SK-N-SH (cell line): ENCODE measurements around the gene TNNT3. TPM values are rescaled to one million over a fixed set of nuclear protein-coding genes. Genes with fewer than 3 reads are reported as not detected.
A peak's percentile ranks its signal among the peaks of the same experiment; 100 is the strongest.

Source experiments
- CTCF ChIA-PET: fragments of 300-600, 350-600 bp; formaldehyde crosslinking; extraction: SDS; loops from one replicate; lab custom pipeline; 2021; lab: Yijun Ruan, JAX
- POLR2A ChIA-PET: fragments of 350-600 bp; sonication (Branson Sonifier 250); formaldehyde crosslinking; extraction: SDS; loops from one replicate; lab custom pipeline; 2020; ENCODE audit warnings: antibody characterized with exemption, inconsistent platforms; lab: Yijun Ruan, JAX
- DNase-seq: peaks from one replicate; pipeline ENCODE4 v3.0.0; 2012
- H2AFZ ChIP-seq: fragments of 200-600 bp; sonication (generic); 2 replicates; pipeline ENCODE4 v1.8.1; 2016; ENCODE audit warnings: antibody characterized with exemption, mild to moderate bottlenecking, low read depth
- H3F3A ChIP-seq: fragments of 200-600 bp; sonication (generic); replicated peaks from 2 replicates; pipeline ENCODE3; 2016; ENCODE audit warnings: antibody characterized with exemption, mild to moderate bottlenecking; ENCODE audit not compliant: insufficient read depth
- H3K27ac ChIP-seq, 2 experiments: fragments of 200-500 bp in 1 of 2; fragments of 200-600 bp in 1 of 2; sonication (Bioruptor generic) in 1 of 2; sonication (generic), shearing (Covaris generic) in 1 of 2; 2 replicates each; pipeline versions ENCODE4 v1.5.1 to v1.6.1; 2014 to 2016; ENCODE audit warnings: low read depth in 2 of 2, inconsistent platforms in 1 of 2, low read length in 1 of 2, mild to moderate bottlenecking in 1 of 2, mixed read lengths in 1 of 2
- H3K27me3 ChIP-seq: fragments of 200-600 bp; sonication (generic), shearing (Covaris generic); 2 replicates; pipeline ENCODE4 v1.6.1; 2016; ENCODE audit warnings: mixed run types; ENCODE audit not compliant: insufficient read depth
- H3K36me3 ChIP-seq, 2 experiments: fragments of 200-500 bp in 1 of 2; fragments of 200-600 bp in 1 of 2; sonication (Bioruptor generic) in 1 of 2; sonication (generic) in 1 of 2; replicated peaks in 1 of 2; 2 replicates each; pipeline versions ENCODE3 to v1.5.1; 2014 to 2016; ENCODE audit warnings: low read length in 1 of 2, mild to moderate bottlenecking in 1 of 2; ENCODE audit not compliant: insufficient read depth in 2 of 2, control insufficient read depth in 1 of 2
- H3K4me1 ChIP-seq, 2 experiments: fragments of 200-500 bp in 1 of 2; fragments of 200-600 bp in 1 of 2; sonication (Bioruptor generic) in 1 of 2; sonication (generic), shearing (Covaris generic) in 1 of 2; 2 replicates each; pipeline versions ENCODE4 v1.5.1 to v1.6.1; 2014 to 2016; ENCODE audit warnings: low read depth in 1 of 2, low read length in 1 of 2, mixed run types in 1 of 2; ENCODE audit not compliant: insufficient read depth in 2 of 2, control insufficient read depth in 1 of 2
- H3K4me2 ChIP-seq: fragments of 200-600 bp; sonication (generic), shearing (Covaris generic); 2 replicates; pipeline ENCODE4 v1.6.1; 2017; ENCODE audit warnings: mixed run types
- H3K4me3 ChIP-seq, 2 experiments: fragments of 200-500 bp in 1 of 2; fragments of 200-600 bp in 1 of 2; sonication (Bioruptor generic) in 1 of 2; sonication (generic), shearing (Covaris generic) in 1 of 2; 2 replicates each; pipeline versions ENCODE4 v1.5.1 to v1.8.1; 2014 to 2016; ENCODE audit warnings: low read depth in 2 of 2, inconsistent platforms in 1 of 2, low read length in 1 of 2, mild to moderate bottlenecking in 1 of 2, mixed read lengths in 1 of 2, moderate library complexity in 1 of 2
- H3K79me2 ChIP-seq: fragments of 200-600 bp; sonication (generic); 2 replicates; pipeline ENCODE4 v1.8.1; 2017; ENCODE audit warnings: mild to moderate bottlenecking; ENCODE audit not compliant: insufficient read depth
- H3K9ac ChIP-seq: fragments of 200-600 bp; sonication (generic); 2 replicates; pipeline ENCODE4 v1.6.1; 2017; ENCODE audit warnings: mixed run types
- H3K9me2 ChIP-seq: fragments of 200-600 bp; sonication (generic); 2 replicates; pipeline ENCODE4 v1.6.1; 2017; ENCODE audit warnings: mixed run types
- H3K9me3 ChIP-seq: fragments of 200-600 bp; sonication (generic); 2 replicates; pipeline ENCODE4 v1.6.1; 2017; ENCODE audit warnings: mixed run types, mild to moderate bottlenecking, moderate library complexity
- H4K20me1 ChIP-seq: fragments of 200-600 bp; sonication (generic); 2 replicates; pipeline ENCODE4 v1.6.1; 2017; ENCODE audit warnings: mild to moderate bottlenecking, mixed run types; ENCODE audit not compliant: insufficient read depth
- CHD2 ChIP-seq: fragments of 150-350 bp; IDR thresholded peaks from 2 replicates; pipeline ENCODE4 v1.6.1; 2018; ENCODE audit warnings: low read length; ENCODE audit not compliant: partially characterized antibody
- ELF1 ChIP-seq: IDR thresholded peaks from 2 replicates; pipeline ENCODE4 v1.4.0; 2012
- EZH2phosphoT487 ChIP-seq: fragments of 200-600 bp; sonication (generic); IDR thresholded peaks from 2 replicates; pipeline ENCODE4 v1.6.1; 2017; ENCODE audit warnings: low read depth, mixed run types, mild to moderate bottlenecking, antibody characterized with exemption, moderate library complexity, borderline replicate concordance
- NFIC ChIP-seq: IDR thresholded peaks from 2 replicates; pipeline ENCODE4 v1.4.0; 2012; ENCODE audit warnings: borderline replicate concordance
- PBX3 ChIP-seq: IDR thresholded peaks from 2 replicates; pipeline ENCODE4; 2012
- RAD21 ChIP-seq: IDR thresholded peaks from 2 replicates; pipeline ENCODE4 v1.6.1; 2012; ENCODE audit warnings: mild to moderate bottlenecking, low read length
- TCF12 ChIP-seq: IDR thresholded peaks from 2 replicates; pipeline ENCODE4 v1.4.0; 2012
- TEAD4 ChIP-seq: IDR thresholded peaks from 2 replicates; pipeline ENCODE4 v1.4.0; 2012; ENCODE audit warnings: mild to moderate bottlenecking, borderline replicate concordance; ENCODE audit not compliant: insufficient read depth
- USF2 ChIP-seq: fragments of 150-350 bp; IDR thresholded peaks from 2 replicates; pipeline ENCODE4 v1.6.1; 2017; ENCODE audit warnings: antibody characterized with exemption, low read length, low read depth, borderline replicate concordance
- YY1 ChIP-seq: IDR thresholded peaks from 2 replicates; pipeline ENCODE4 v1.4.0; 2012; ENCODE audit warnings: low read depth, mild to moderate bottlenecking
- ZBTB33 ChIP-seq: IDR thresholded peaks from 2 replicates; pipeline ENCODE4 v1.4.0; 2012; ENCODE audit warnings: low read depth, borderline replicate concordance
- WGBS: methylation state at CpG from one replicate; pipeline ENCODE4 v1.1.6; 2017; ENCODE audit warnings: low lambda C conversion rate; 5-methylcytosine and 5-hydroxymethylcytosine counted together
- polyA plus RNA-seq, 3 experiments: library from polyadenylated mRNA; depleted of rRNA; stranded (reverse); fragments of >200 nt; gene quantifications; 2 replicates each; pipeline ENCODE4 v1.2.3, GENCODE V29; 2012

TNNT3 gene
- polyA plus RNA-seq, 1 of the 3 experiments (the other 2 are of a cell fraction): not detected

- no peak overlapping the region for H3K4me2 ChIP-seq
- H3K27ac ChIP-seq: no peak overlapping the region
- H2AFZ ChIP-seq: no peak overlapping the region
- CTCF ChIA-PET: interaction anchor here (0.6 to 1.0 kb wide), 4 partner anchors 46 to 234 kb away, joined by 3 to 4 read pairs (median 3); no protein-coding TSS in a partner anchor
- no peaks in the 10 kb centered on the region for H3K36me3 ChIP-seq
- peaks cover 0 to 7% of the 10 kb centered on the region in 2 experiments; a peak in 1 of 4 replicates for H3K4me1 ChIP-seq
- H3K9me2 ChIP-seq: no peaks in the 10 kb centered on the region
- TF ChIP-seq TCF12 (no peak), TEAD4 (no peak), CHD2 (no peak), RAD21 (no peak), ELF1 (no peak), ZBTB33 (no peak), PBX3 (no peak), YY1 (no peak)
- TF ChIP-seq, all 33 proteins: peak for 0
- no peak for DNase-seq
- Histone ChIP-seq H3K79me2 (no peaks in the 10 kb centered on the region), H3F3A (no peaks in the 10 kb centered on the region), H3K4me3 (no peak overlapping the region), H3K9ac (no peak overlapping the region), H4K20me1 (no peaks in the 10 kb centered on the region), H3K27me3 (no peaks in the 10 kb centered on the region), H3K9me3 (no peaks in the 10 kb centered on the region)
- WGBS: 60% methylated on average over 3 of the region's 13 CpGs
- POLR2A ChIA-PET: no interaction called here
Measured at GRCh38 chr11:1928470-1928890, 9.0 kb downstream of the TNNT3 start.

- TF ChIP-seq NFIC: no peak
- TF ChIP-seq EZH2phosphoT487: no peak
- no peak for TF ChIP-seq TEAD4
- no peak for TF ChIP-seq USF2
- TF ChIP-seq RAD21: no peak
- CTCF ChIA-PET: interaction anchor here (0.7 to 1.0 kb wide), 3 partner anchors 47 to 235 kb away, joined by 3 to 4 read pairs (median 3); no protein-coding TSS in a partner anchor
- H3K4me3 ChIP-seq: no peak overlapping the region
- no peak overlapping the region for H2AFZ ChIP-seq
- H3K27me3 ChIP-seq: no peaks in the 10 kb centered on the region
- H4K20me1 ChIP-seq: no peaks in the 10 kb centered on the region
- H3F3A ChIP-seq: no peaks in the 10 kb centered on the region
- no peak overlapping the region for H3K9ac ChIP-seq
- H3K4me2 ChIP-seq: no peak overlapping the region
- no peaks in the 10 kb centered on the region for H3K9me2 ChIP-seq
- H3K9me3 ChIP-seq: no peaks in the 10 kb centered on the region
- no peaks in the 10 kb centered on the region for H3K79me2 ChIP-seq
- H3K36me3 ChIP-seq: no peaks in the 10 kb centered on the region
- no peak overlapping the region for H3K27ac ChIP-seq
- POLR2A ChIA-PET: no interaction called here
- peaks cover 0 to 7% of the 10 kb centered on the region in 2 experiments; a peak in 1 of 4 replicates for H3K4me1 ChIP-seq
- WGBS: 89% methylated on average over 17 of the region's 35 CpGs
- DNase-seq: peak; percentile 29
Measured at GRCh38 chr11:1928891-1929541, 9.5 kb downstream of the TNNT3 start.
